HepG2 (cell line): ENCODE data around the gene PLEKHG2. TPM values are rescaled to one million over a fixed set of nuclear protein-coding genes. Genes with fewer than 3 reads are reported as not detected.

Experiments used
- ARHGAP35 ChIP-seq: sonication (generic); formaldehyde crosslinking; IDR thresholded peaks from 2 replicates; pipeline ENCODE4 v1.9.0; 2022; ENCODE audit warnings: mild to moderate bottlenecking, inconsistent platforms, moderate library complexity, missing genetic modification reagents, borderline replicate concordance
- polyA plus RNA-seq, 8 experiments: library from polyadenylated mRNA; depleted of rRNA in 3 of 8; stranded (reverse) in 7 of 8; unstranded in 1 of 8; fragments of >200 nt; fragmentation: Illumina TruSeq in 4 of 8; extraction: Trizol in 4 of 8; gene quantifications; 2 replicates each; pipeline versions ENCODE4 v1.2.1 to v1.2.3, GENCODE V29; 2011 to 2016; ENCODE audit warnings: low read depth in 4 of 8, missing spikeins in 1 of 8, mixed read lengths in 1 of 8; ENCODE audit not compliant: insufficient read depth in 1 of 8
- total RNA-seq, 5 experiments: library from RNA; depleted of rRNA; stranded (reverse); fragments of >200 nt; fragmentation: Illumina TruSeq; extraction: Trizol; gene quantifications; 2 replicates each; pipeline ENCODE4 v1.2.3, GENCODE V29; 2016; ENCODE audit warnings: low read depth in 1 of 5
- TF ChIP-seq, protein P1 (sequence below), 2 experiments: fragments of 450-650 bp in 1 of 2; sonication (generic) in 1 of 2; formaldehyde crosslinking; IDR thresholded peaks; 2 replicates each; pipeline versions ENCODE4 v1.5.0 to v1.8.0; 2020 to 2022; ENCODE audit warnings: mild to moderate bottlenecking in 1 of 2, missing genetic modification reagents in 1 of 2
- TF ChIP-seq, protein P2 (sequence below): sonication (generic); formaldehyde crosslinking; IDR thresholded peaks from 2 replicates; pipeline ENCODE4 v1.5.0; 2020; ENCODE audit warnings: mild to moderate bottlenecking, missing genetic modification reagents
- TF ChIP-seq, protein P3 (sequence below): sonication (generic); formaldehyde crosslinking; IDR thresholded peaks from 2 replicates; pipeline ENCODE4 v1.4.0; 2020; ENCODE audit warnings: missing genetic modification reagents
- TF ChIP-seq, protein P4 (sequence below): sonication (generic); formaldehyde crosslinking; IDR thresholded peaks from 2 replicates; pipeline ENCODE4 v1.4.0; 2020; ENCODE audit warnings: mild to moderate bottlenecking, missing genetic modification reagents
- TF ChIP-seq, protein P5 (sequence below): sonication (generic); formaldehyde crosslinking; IDR thresholded peaks from 2 replicates; pipeline ENCODE4 v1.8.0; 2022; ENCODE audit warnings: missing genetic modification reagents, mild to moderate bottlenecking, moderate library complexity, borderline replicate concordance
- TF ChIP-seq, protein P6 (sequence below): IDR thresholded peaks from 2 replicates; pipeline ENCODE4 v1.6.1; 2012; ENCODE audit warnings: low read length, improper control_type of control experiment
- TF ChIP-seq, protein P7 (sequence below): IDR thresholded peaks from 2 replicates; pipeline ENCODE4 v1.6.1; 2016; ENCODE audit warnings: mild to moderate bottlenecking

The PLEKHG2 gene
- total and polyA plus RNA-seq, 2 of the 13 experiments (the other 11 are each of a cell fraction or from before 2014, with no cell fraction given), result 3.6 to 6.8 TPM

DNA sequence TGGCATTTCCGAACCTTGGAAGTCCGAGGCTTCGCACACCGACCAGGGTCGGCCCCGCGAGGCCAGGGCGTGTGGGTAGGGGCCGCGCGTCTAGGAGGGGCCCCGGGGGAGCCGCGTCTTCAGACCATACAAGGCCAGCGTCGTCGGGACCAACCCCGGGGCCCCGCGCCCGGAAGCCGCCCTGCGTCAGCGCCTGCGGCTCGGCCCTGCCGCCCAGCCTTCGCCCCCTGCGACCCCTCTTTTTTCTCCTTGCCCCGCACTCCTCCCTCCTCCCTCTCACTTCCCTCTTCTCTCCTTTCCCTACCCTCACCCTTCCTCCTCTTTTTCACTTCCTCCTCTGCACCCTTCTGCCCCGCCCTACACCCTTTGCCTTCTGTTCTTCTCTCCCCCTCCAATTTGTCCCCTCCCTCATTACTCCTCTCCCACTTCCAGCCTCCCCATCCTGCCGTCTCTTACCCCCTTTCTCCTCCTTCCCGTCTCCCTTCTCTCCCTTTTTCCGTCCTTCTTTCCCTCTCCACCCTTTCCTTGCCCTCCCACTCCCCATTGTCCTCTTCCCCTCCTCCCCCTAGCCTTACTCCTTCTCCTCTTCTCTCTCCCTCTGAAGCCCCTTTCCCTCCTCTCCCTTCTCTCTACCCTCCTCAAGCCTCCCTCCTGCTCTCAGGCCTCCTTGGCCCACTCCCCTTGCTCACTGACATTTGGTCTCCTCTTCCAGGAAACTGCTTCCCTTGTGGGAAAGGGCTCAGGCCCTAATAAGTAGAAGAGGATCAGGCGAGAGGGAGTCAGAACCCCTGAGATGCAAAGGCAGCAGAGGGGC, 2.2 kb upstream of the PLEKHG2 start (continued):
- TF ChIP-seq, protein P1, sequence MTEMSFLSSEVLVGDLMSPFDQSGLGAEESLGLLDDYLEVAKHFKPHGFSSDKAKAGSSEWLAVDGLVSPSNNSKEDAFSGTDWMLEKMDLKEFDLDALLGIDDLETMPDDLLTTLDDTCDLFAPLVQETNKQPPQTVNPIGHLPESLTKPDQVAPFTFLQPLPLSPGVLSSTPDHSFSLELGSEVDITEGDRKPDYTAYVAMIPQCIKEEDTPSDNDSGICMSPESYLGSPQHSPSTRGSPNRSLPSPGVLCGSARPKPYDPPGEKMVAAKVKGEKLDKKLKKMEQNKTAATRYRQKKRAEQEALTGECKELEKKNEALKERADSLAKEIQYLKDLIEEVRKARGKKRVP (CRISPR knock-in tag; IDR thresholded peaks at IDR 0.05), result 0 out of 4 replicates have a peak, but pooled peaks of 1 of the 2 experiments have one; percentile 28
- TF ChIP-seq, protein P2, sequence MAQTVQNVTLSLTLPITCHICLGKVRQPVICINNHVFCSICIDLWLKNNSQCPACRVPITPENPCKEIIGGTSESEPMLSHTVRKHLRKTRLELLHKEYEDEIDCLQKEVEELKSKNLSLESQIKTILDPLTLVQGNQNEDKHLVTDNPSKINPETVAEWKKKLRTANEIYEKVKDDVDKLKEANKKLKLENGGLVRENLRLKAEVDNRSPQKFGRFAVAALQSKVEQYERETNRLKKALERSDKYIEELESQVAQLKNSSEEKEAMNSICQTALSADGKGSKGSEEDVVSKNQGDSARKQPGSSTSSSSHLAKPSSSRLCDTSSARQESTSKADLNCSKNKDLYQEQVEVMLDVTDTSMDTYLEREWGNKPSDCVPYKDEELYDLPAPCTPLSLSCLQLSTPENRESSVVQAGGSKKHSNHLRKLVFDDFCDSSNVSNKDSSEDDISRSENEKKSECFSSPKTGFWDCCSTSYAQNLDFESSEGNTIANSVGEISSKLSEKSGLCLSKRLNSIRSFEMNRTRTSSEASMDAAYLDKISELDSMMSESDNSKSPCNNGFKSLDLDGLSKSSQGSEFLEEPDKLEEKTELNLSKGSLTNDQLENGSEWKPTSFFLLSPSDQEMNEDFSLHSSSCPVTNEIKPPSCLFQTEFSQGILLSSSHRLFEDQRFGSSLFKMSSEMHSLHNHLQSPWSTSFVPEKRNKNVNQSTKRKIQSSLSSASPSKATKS, result no peak; the same call in 1 of the 2 replicates
- TF ChIP-seq, protein P3, sequence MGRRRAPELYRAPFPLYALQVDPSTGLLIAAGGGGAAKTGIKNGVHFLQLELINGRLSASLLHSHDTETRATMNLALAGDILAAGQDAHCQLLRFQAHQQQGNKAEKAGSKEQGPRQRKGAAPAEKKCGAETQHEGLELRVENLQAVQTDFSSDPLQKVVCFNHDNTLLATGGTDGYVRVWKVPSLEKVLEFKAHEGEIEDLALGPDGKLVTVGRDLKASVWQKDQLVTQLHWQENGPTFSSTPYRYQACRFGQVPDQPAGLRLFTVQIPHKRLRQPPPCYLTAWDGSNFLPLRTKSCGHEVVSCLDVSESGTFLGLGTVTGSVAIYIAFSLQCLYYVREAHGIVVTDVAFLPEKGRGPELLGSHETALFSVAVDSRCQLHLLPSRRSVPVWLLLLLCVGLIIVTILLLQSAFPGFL (CRISPR knock-in tag), result no peak
- TF ChIP-seq, protein P4, sequence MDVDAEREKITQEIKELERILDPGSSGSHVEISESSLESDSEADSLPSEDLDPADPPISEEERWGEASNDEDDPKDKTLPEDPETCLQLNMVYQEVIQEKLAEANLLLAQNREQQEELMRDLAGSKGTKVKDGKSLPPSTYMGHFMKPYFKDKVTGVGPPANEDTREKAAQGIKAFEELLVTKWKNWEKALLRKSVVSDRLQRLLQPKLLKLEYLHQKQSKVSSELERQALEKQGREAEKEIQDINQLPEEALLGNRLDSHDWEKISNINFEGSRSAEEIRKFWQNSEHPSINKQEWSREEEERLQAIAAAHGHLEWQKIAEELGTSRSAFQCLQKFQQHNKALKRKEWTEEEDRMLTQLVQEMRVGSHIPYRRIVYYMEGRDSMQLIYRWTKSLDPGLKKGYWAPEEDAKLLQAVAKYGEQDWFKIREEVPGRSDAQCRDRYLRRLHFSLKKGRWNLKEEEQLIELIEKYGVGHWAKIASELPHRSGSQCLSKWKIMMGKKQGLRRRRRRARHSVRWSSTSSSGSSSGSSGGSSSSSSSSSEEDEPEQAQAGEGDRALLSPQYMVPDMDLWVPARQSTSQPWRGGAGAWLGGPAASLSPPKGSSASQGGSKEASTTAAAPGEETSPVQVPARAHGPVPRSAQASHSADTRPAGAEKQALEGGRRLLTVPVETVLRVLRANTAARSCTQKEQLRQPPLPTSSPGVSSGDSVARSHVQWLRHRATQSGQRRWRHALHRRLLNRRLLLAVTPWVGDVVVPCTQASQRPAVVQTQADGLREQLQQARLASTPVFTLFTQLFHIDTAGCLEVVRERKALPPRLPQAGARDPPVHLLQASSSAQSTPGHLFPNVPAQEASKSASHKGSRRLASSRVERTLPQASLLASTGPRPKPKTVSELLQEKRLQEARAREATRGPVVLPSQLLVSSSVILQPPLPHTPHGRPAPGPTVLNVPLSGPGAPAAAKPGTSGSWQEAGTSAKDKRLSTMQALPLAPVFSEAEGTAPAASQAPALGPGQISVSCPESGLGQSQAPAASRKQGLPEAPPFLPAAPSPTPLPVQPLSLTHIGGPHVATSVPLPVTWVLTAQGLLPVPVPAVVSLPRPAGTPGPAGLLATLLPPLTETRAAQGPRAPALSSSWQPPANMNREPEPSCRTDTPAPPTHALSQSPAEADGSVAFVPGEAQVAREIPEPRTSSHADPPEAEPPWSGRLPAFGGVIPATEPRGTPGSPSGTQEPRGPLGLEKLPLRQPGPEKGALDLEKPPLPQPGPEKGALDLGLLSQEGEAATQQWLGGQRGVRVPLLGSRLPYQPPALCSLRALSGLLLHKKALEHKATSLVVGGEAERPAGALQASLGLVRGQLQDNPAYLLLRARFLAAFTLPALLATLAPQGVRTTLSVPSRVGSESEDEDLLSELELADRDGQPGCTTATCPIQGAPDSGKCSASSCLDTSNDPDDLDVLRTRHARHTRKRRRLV, result no peak
- peak; percentile 44; the same call in 1 of the 2 replicates for TF ChIP-seq ARHGAP35 (CRISPR knock-in tag)
- TF ChIP-seq, protein P5, sequence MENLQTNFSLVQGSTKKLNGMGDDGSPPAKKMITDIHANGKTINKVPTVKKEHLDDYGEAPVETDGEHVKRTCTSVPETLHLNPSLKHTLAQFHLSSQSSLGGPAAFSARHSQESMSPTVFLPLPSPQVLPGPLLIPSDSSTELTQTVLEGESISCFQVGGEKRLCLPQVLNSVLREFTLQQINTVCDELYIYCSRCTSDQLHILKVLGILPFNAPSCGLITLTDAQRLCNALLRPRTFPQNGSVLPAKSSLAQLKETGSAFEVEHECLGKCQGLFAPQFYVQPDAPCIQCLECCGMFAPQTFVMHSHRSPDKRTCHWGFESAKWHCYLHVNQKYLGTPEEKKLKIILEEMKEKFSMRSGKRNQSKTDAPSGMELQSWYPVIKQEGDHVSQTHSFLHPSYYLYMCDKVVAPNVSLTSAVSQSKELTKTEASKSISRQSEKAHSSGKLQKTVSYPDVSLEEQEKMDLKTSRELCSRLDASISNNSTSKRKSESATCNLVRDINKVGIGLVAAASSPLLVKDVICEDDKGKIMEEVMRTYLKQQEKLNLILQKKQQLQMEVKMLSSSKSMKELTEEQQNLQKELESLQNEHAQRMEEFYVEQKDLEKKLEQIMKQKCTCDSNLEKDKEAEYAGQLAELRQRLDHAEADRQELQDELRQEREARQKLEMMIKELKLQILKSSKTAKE, result peak; percentile 40; the same call in 1 of the 2 replicates
- TF ChIP-seq, protein P6, sequence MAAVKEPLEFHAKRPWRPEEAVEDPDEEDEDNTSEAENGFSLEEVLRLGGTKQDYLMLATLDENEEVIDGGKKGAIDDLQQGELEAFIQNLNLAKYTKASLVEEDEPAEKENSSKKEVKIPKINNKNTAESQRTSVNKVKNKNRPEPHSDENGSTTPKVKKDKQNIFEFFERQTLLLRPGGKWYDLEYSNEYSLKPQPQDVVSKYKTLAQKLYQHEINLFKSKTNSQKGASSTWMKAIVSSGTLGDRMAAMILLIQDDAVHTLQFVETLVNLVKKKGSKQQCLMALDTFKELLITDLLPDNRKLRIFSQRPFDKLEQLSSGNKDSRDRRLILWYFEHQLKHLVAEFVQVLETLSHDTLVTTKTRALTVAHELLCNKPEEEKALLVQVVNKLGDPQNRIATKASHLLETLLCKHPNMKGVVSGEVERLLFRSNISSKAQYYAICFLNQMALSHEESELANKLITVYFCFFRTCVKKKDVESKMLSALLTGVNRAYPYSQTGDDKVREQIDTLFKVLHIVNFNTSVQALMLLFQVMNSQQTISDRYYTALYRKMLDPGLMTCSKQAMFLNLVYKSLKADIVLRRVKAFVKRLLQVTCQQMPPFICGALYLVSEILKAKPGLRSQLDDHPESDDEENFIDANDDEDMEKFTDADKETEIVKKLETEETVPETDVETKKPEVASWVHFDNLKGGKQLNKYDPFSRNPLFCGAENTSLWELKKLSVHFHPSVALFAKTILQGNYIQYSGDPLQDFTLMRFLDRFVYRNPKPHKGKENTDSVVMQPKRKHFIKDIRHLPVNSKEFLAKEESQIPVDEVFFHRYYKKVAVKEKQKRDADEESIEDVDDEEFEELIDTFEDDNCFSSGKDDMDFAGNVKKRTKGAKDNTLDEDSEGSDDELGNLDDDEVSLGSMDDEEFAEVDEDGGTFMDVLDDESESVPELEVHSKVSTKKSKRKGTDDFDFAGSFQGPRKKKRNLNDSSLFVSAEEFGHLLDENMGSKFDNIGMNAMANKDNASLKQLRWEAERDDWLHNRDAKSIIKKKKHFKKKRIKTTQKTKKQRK, result no peak
- TF ChIP-seq, protein P7, sequence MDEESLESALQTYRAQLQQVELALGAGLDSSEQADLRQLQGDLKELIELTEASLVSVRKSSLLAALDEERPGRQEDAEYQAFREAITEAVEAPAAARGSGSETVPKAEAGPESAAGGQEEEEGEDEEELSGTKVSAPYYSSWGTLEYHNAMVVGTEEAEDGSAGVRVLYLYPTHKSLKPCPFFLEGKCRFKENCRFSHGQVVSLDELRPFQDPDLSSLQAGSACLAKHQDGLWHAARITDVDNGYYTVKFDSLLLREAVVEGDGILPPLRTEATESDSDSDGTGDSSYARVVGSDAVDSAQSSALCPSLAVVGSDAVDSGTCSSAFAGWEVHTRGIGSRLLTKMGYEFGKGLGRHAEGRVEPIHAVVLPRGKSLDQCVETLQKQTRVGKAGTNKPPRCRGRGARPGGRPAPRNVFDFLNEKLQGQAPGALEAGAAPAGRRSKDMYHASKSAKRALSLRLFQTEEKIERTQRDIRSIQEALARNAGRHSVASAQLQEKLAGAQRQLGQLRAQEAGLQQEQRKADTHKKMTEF (CRISPR knock-in tag), result peak; percentile 50; the same call in 1 of the 2 replicates
